Mucosa of rectum (tissue), 2 donors: ENCODE results near the gene MLX.

Experiments
- H3K27ac ChIP-seq, 2 donors: one replicate each; pipeline ENCODE4 v1.7.0; 2013; ENCODE audit warnings: inconsistent platforms in 2 of 2, low read depth in 2 of 2, low read length in 2 of 2
- H3K27me3 ChIP-seq, 2 donors: one replicate each; pipeline ENCODE4 v1.7.0; 2013; ENCODE audit warnings: low read length in 2 of 2; ENCODE audit not compliant: control insufficient read depth in 2 of 2, insufficient read depth in 2 of 2
- H3K36me3 ChIP-seq, 2 donors: one replicate each; pipeline ENCODE4 v1.7.0; 2013; ENCODE audit warnings: low read length in 2 of 2; ENCODE audit not compliant: control insufficient read depth in 2 of 2, insufficient read depth in 2 of 2
- H3K4me1 ChIP-seq, 2 donors: one replicate each; pipeline ENCODE4 v1.7.0; 2013; ENCODE audit warnings: low read length in 2 of 2, mild to moderate bottlenecking in 1 of 2; ENCODE audit not compliant: control insufficient read depth in 2 of 2, insufficient read depth in 2 of 2
- H3K4me3 ChIP-seq, 2 donors: one replicate each; pipeline ENCODE4 v1.7.0; 2013; ENCODE audit warnings: low read length in 2 of 2
- H3K9ac ChIP-seq, 2 donors: one replicate each; pipeline ENCODE4 v1.7.0; 2013; ENCODE audit warnings: low read length in 2 of 2, low read depth in 1 of 2, mild to moderate bottlenecking in 1 of 2
- H3K9me3 ChIP-seq, 2 donors: one replicate each; pipeline ENCODE4 v1.7.0; 2013; ENCODE audit warnings: low read length in 2 of 2; ENCODE audit not compliant: control insufficient read depth in 2 of 2
- donor health status: healthy.
- donor health status: Normal muscosa, but diverticular disease.

Gene MLX

DNA sequence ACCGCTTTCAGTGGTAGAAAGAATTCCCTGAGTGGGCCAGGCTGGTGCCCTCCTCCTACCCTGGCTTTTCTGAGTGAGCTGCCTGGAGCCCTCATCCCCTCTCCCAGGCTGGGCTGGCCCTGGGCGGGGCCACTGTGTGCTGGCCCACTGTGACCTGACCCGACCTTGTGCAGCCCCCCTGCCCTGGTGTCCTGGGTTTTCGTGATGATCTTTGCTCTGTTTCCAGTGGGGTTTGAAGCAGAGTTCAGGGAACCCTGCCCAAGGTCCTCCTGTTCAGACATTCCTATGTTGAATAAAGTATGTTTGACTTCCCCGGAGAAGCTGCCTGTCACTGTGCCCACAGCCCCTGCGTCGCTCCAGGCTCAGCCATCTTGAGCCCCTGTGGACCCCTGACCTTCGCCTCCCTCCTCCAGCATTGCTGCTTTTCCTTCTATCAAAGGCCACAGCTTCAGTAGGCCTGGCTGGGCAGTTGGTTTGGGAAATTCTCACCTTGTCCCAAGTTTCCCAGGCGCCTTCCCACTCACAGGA is 44.6 kb upstream of the MLX start:
- H3K9ac ChIP-seq, result peak overlapping the region in 1 of 2 donors; percentile 70
- H3K4me1 ChIP-seq, result peaks cover 49 to 55% of the 10 kb centered on the region in 2 donors
- H3K36me3 ChIP-seq, result peaks cover 8 to 13% of the 10 kb centered on the region in 2 donors
- H3K27ac ChIP-seq, result peak overlapping the region; percentile 92 to 95
- no peak overlapping the region for H3K4me3 ChIP-seq
- H3K9me3 ChIP-seq, result no peaks in the 10 kb centered on the region
- no peaks in the 10 kb centered on the region for H3K27me3 ChIP-seq

DNA sequence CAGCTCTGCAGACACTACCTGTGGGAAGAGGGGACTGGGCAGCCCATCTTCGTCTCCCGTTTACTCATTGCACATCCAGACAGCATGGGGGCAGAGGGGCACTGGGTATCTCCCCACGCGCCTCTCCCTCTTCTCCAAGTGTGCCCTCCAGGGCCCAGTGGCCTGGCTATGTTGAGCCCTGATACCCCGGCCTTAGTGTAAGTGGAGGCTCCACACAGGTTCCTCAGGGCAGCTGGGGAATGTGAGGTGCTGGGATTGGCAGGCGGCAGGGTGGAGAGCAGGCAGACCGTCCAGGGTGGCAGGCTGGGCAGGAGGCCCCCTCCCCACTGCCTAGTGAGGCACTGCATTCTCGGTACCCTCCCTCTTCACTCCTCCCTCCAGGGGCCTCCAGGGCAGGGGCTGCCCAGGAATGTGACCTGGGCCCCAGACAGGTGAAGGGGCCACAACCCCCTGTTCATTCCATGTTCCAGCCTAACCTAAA is 44.1 kb upstream of the MLX start:
- H3K4me1 ChIP-seq, result peaks cover 47 to 50% of the 10 kb centered on the region in 2 donors
- H3K4me3 ChIP-seq, result no peak overlapping the region
- H3K9me3 ChIP-seq, result no peaks in the 10 kb centered on the region
- H3K27ac ChIP-seq, result peak overlapping the region; percentile 92 to 95
- H3K27me3 ChIP-seq, result no peaks in the 10 kb centered on the region
- peaks cover 8 to 13% of the 10 kb centered on the region in 2 donors for H3K36me3 ChIP-seq
- no peak overlapping the region for H3K9ac ChIP-seq

DNA sequence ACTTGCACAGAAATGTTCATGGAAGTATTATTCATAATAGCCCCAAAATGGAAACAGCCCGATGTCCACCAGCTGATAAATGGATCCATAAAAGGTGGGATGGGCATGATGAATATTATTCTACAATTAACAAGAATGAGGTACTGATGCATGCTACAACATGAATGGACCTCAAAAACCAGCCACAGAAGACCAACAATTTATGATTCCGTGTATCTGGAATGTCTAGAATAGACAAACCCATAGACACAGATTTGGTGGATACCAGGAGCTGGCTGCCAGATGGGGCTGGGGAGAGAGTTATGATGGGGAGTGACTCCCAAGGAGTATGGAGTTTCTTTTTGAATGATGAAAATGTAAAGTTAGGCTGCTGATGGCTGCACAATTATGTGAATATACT is 41.7 kb upstream of the MLX start:
- Histone ChIP-seq H3K36me3 (peaks cover 8 to 13% of the 10 kb centered on the region in 2 donors), H3K4me3 (no peak overlapping the region), H3K9ac (no peak overlapping the region), H3K4me1 (peaks cover 24 to 28% of the 10 kb centered on the region in 2 donors), H3K27me3 (no peaks in the 10 kb centered on the region), H3K9me3 (no peaks in the 10 kb centered on the region), H3K27ac (peak overlapping the region in 1 of 2 donors; percentile 3)

GRCh38 chr17:42526031-42526444 is 40.9 kb upstream of the MLX start:
- no peak overlapping the region for H3K9ac ChIP-seq
- H3K27me3 ChIP-seq, result no peaks in the 10 kb centered on the region
- peaks cover 21 to 24% of the 10 kb centered on the region in 2 donors for H3K4me1 ChIP-seq
- peaks cover 8 to 11% of the 10 kb centered on the region in 2 donors for H3K36me3 ChIP-seq
- peak overlapping the region; percentile 3 to 37 for H3K27ac ChIP-seq
- no peak overlapping the region for H3K4me3 ChIP-seq
- no peaks in the 10 kb centered on the region for H3K9me3 ChIP-seq

- no peaks in the 10 kb centered on the region for H3K9me3 ChIP-seq
- no peak overlapping the region for H3K9ac ChIP-seq
- no peak overlapping the region for H3K4me3 ChIP-seq
- no peak overlapping the region for H3K27ac ChIP-seq
- peaks cover 18 to 21% of the 10 kb centered on the region in 2 donors for H3K4me1 ChIP-seq
- no peaks in the 10 kb centered on the region for H3K36me3 ChIP-seq
- no peaks in the 10 kb centered on the region for H3K27me3 ChIP-seq
Measured at GRCh38 chr17:42527932-42528331, 39.0 kb upstream of the MLX start.

DNA sequence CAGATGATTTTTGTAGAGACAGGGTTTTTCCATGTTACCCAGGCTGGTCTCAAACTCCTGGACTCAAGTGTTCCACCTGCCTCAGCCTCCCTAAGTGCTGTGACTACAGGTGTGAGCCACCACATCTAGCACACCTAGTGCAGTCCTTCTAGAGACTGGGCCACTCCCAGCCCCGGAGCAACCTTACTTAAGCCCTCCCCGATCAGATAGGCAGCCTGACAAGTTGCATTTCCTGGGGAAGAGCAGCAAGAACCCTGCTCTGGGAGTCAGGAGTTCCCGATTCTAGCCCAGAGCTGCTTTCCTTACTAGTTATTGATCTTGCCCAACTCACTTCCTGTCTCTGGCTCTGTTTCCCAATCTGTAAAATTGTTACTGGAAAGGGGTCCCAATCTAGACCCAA is 37.8 kb upstream of the MLX start:
- Histone ChIP-seq H3K9ac (no peak overlapping the region), H3K4me1 (peaks cover 18 to 21% of the 10 kb centered on the region in 2 donors), H3K36me3 (no peaks in the 10 kb centered on the region), H3K4me3 (no peak overlapping the region), H3K27ac (no peak overlapping the region), H3K9me3 (no peaks in the 10 kb centered on the region), H3K27me3 (no peaks in the 10 kb centered on the region)

DNA sequence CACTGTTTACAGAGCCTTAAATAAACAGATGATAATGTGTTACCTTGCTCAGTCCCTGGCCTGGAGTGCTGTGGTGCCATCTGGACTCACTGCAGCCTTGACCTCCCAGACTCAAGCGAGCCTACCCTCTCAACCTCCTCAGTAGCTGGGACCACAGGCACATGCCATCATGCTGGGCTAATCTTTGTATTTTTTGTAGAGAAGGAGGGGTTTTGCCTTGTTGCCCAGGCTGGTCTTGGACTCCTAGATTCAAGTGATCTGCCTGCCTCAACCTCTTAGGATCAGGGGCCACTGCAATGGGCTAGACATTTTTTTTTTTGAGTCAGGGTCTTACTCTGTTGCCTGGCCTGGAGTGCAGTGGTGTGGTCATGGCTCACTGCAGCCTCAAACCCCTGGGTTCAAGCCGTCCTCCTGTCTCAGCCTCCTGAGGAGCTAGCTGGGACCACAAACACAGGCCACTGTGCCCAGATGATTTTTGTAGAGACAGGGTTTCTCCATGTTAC is 35.9 kb upstream of the MLX start:
- Histone ChIP-seq H3K9ac (no peak overlapping the region), H3K27me3 (no peaks in the 10 kb centered on the region), H3K36me3 (no peaks in the 10 kb centered on the region), H3K9me3 (no peaks in the 10 kb centered on the region), H3K4me3 (no peak overlapping the region), H3K27ac (peak overlapping the region; percentile 71 to 80), H3K4me1 (peaks cover 21 to 25% of the 10 kb centered on the region in 2 donors)

- Histone ChIP-seq H3K27ac (peak overlapping the region; percentile 71 to 80), H3K4me1 (peaks cover 18 to 24% of the 10 kb centered on the region in 2 donors), H3K9me3 (no peaks in the 10 kb centered on the region), H3K9ac (peak overlapping the region; percentile 44 to 78), H3K27me3 (no peaks in the 10 kb centered on the region), H3K36me3 (no peaks in the 10 kb centered on the region), H3K4me3 (peak overlapping the region; percentile 66 to 77)
Measured at GRCh38 chr17:42531455-42532354, 35.2 kb upstream of the MLX start.

DNA sequence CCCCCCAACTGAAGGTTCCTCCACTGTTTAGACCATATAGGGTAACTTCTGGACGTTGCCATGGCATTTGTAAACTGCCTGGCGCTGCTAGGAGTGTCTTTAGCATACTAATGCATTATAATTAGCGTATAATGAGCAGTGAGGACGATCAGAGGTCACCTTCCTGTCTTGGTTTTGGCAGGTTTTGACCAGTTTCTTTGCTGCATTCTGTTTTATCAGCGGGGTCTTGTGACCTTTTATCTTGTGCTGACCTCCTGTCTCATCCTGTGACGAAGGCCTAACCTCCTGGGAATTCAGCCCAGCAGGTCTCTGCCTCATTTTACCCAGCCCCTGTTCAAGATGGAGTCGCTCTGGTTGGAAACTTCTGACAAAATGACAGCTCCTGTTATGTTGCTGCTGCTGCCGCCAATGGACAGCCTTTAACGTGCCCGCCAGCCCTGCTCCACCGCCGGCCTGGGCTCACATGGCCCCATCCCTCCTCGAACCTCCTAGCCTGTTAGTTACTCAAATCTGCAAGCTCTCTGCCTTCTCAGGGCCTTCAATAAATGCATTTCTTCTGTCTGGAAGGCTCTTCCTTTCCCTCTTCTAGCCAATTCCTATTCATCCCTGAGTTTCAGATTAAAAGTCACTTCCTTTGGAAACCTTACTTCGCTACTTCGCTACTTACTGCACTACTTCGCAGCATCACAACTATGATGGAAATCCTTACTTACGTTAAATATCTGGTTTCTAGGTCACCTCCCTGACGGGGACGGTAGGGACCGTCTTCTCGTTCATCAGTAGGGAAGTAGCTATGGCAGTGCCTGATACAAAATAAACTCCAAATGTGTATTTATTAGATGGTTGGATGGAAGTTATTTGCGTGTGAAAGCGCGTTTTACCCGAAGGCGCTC is 31.5 kb upstream of the MLX start:
- H3K4me1 ChIP-seq, result peaks cover 19 to 28% of the 10 kb centered on the region in 2 donors

More for the DNA sequence above, 31.5 kb upstream of the MLX start:
- no peaks in the 10 kb centered on the region for H3K9me3 ChIP-seq
- H3K9ac ChIP-seq, result peak overlapping the region; percentile 80 to 87
- H3K36me3 ChIP-seq, result peaks cover 5 to 13% of the 10 kb centered on the region in 2 donors
- H3K27me3 ChIP-seq, result no peaks in the 10 kb centered on the region
- H3K27ac ChIP-seq, result peak overlapping the region; percentile 87 to 90
- peak overlapping the region; percentile 80 to 91 for H3K4me3 ChIP-seq
